HG03520 (cell line): ENCODE results near the gene RPL36A.
A peak's percentile ranks its signal among the peaks of the same experiment; 100 is the strongest.

Experiments
- ATAC-seq: cut with Tn5 transposase; IDR thresholded peaks from one replicate; pipeline ENCODE4 v1.9.1; 2021; ENCODE audit warnings: mild to moderate bottlenecking, moderate library complexity; ENCODE audit not compliant: unreplicated experiment

RPL36A gene

GRCh38 chrX:101391831-101392230 is 1.0 kb downstream of the RPL36A start:
- no peak for ATAC-seq

GRCh38 chrX:101393530-101394305 is 2.9 kb downstream of the RPL36A start:
- no peak for ATAC-seq

- no peak for ATAC-seq
Observed at GRCh38 chrX:101394372-101394771, 3.6 kb downstream of the RPL36A start.

GRCh38 chrX:101395789-101396188 is 5.0 kb downstream of the RPL36A start:
- no peak for ATAC-seq

GRCh38 chrX:101397779-101398178 is 7.0 kb downstream of the RPL36A start:
- no peak for ATAC-seq

- ATAC-seq = no peak
Observed at GRCh38 chrX:101398694-101399093, 7.9 kb downstream of the RPL36A start.

GRCh38 chrX:101399825-101400224 is 9.0 kb downstream of the RPL36A start:
- ATAC-seq = no peak

GRCh38 chrX:101407167-101407747 is 16.4 kb downstream of the RPL36A start:
- no peak for ATAC-seq

GRCh38 chrX:101407748-101408531 is 17.1 kb downstream of the RPL36A start, which contains the start of the genes GLA and HNRNPH2:
Gene GLA, minus strand, starts transcription at chrX:101407925. Its CDS starts 22 bp downstream, at chrX:101407903.
Gene HNRNPH2, plus strand, starts transcription at chrX:101408222. Its CDS starts 3,767 bp downstream, at chrX:101411989.
- ATAC-seq = peak; percentile 83

- no peak for ATAC-seq
Observed at GRCh38 chrX:101408532-101408841, 17.7 kb downstream of the RPL36A start.

- no peak for ATAC-seq
Observed at GRCh38 chrX:101409043-101409442, 18.2 kb downstream of the RPL36A start.

- ATAC-seq = no peak
Observed at GRCh38 chrX:101410461-101410860, 19.6 kb downstream of the RPL36A start.

- ATAC-seq = no peak
Observed at GRCh38 chrX:101411984-101412383, 21.2 kb downstream of the RPL36A start.

GRCh38 chrX:101415180-101416145 is 24.7 kb downstream of the RPL36A start:
- peak; percentile 67 for ATAC-seq

- no peak for ATAC-seq
Observed at GRCh38 chrX:101416691-101417090, 25.9 kb downstream of the RPL36A start.

- no peak for ATAC-seq
Observed at GRCh38 chrX:101417190-101417589, 26.4 kb downstream of the RPL36A start.

- ATAC-seq = peak; percentile 40
Observed at GRCh38 chrX:101417981-101418841, 27.4 kb downstream of the RPL36A start.

- ATAC-seq = no peak
Observed at GRCh38 chrX:101419489-101419888, 28.7 kb downstream of the RPL36A start.

- ATAC-seq = no peak
Observed at GRCh38 chrX:101427954-101428353, 37.1 kb downstream of the RPL36A start.

- peak; percentile 50 for ATAC-seq
Observed at GRCh38 chrX:101429934-101430333, 39.1 kb downstream of the RPL36A start.
